GM21619 (cell line): ENCODE measurements around the gene BCL6.

ENCODE experiments used
- ATAC-seq: cut with Tn5 transposase; IDR thresholded peaks from one replicate; pipeline ENCODE4 v1.9.1; 2021; ENCODE audit not compliant: unreplicated experiment

Gene BCL6

DNA sequence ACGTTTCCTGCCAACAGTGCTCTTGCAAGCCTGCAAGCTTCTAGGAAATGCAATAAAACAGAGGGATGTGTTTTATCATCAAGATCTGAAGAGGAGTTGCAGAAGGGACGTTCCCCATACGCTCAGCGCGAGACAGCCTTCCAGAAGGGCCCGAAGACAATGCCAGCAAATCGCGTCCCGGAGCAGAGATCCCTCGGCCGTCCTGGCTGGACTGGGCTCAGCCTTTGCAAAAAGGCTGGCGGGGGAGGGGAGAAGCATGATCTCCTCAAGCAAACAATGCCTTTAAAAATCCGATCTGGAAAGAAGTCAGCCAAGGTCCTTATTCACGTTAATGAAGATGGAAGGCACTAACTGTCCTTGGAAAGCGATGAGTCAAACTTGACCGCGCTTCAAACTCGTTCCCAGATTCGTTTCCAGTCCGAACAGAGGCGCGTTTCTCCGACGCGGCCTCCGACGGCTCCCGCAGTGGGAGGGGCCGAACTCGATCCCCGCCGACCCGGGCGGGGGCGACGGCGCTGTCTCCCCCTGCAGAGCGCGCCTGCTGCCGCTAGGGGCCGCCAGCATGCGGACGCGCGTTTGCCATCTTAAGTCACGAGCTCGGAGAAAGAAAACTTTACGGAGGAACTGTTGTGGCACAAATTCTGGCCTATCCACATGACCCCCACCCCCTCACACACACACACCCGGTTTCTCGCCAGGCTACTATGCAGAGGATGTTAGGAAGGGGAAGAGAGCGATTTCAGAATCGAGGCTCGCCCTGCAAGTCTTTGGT is 5.5 kb downstream of the BCL6 start:
- peak; percentile 34 for ATAC-seq

DNA sequence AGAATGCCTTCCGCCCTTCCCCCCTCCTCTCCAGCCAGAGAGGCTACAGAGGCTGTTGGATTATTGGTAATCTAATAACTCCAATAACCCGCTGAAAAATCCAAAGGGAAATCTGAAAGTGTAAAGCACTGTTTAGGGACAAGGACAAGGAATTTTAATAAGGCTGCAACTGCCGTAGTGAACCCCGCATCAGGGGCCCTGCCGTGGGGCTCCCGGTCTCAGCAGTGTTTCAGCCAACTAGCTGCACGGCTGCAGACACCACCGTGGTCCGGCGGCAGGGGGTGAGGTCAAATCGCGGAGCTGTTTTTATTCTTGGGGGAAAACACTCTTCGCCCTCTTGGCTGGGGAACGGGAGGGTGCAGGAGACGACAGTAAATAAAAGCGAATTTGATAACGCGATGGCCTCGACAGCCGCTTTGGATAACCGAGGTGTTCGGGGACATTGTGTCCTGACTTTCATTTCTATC is 6.1 kb downstream of the BCL6 start:
- ATAC-seq, result no peak

DNA sequence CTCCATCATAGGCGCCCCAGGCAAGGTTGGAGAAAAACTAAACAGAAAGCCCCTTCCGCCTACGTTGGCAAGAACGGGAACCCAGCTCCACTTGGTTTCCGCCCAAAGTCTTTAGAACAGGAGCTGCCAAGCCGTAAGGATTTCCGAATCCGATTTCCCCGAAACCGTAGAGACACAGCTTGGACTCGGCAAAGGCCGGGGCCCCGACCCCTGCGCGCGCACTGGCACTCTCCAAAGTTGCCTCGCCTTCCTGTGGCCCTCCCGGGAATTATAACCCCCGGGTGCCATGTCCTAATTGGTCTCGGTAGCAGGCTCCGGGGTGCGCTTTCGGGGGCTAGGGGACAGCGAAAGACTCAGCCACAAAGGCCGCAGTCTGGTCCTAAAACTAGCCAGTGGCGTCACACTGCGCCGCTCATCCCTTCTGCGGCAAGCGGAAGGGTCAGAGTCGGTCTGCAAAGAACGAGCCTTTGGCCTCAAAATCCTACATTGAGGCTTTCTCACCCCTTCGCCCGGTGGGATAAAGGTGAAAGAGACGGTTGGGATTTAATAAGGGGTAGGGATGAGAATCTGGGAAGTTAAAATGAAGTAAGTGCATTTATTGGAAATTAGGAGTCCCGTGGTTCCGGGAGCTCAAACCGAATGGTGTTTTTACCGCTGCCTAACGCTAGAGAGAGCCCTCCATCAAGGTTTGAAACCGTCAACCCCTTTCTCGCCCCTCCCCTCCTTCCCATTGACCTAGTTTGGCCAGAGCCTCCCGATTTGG is 6.8 kb downstream of the BCL6 start:
- ATAC-seq, result peak; percentile 61

DNA sequence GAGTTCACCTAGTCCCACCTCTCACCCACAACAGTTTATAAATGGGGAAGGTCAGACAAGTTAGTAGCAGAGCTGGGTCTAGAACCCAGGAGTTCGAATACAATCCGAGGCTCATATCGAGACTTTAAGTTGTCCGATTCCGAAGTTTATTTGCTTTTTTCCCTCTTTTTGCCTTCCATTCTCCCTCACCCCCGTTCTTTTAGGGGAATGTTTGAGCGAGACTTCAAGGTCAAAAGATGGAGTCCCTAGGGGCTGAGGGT is 7.3 kb downstream of the BCL6 start:
- no peak for ATAC-seq

DNA sequence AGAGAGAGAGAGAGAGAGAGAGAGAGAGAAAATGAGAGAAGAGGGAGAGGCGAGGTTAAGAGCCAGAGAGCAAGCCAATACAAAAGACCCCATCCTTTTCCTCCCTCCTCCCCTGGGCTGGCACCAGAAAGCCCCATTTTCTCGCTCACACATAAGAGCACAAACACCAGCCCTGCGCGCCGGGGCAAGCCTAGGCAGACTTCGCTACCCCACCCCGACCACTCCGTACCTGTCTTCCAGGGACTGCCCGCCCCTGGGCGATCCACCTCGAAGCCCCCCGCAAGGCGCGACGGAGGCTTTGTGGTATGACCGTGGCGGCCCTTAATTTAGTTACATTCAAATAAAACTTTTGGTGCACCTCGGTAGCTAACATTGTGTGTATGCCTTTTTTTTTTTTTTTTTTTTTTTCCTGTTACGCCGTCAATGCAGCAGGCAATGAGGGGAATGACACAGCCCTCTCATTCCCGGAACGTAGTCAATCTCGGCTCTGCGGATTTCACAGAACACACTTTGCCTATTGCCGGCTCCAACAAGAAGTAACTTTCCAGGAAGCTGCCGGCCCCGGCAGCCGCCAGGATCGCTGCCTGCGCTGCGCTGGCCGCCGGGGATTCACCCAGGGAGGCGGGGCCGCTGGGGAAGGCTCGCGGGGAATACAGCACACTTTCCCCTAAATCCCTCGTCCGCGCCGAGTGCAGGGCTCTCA is 7.7 kb downstream of the BCL6 start:
- ATAC-seq, result no peak

DNA sequence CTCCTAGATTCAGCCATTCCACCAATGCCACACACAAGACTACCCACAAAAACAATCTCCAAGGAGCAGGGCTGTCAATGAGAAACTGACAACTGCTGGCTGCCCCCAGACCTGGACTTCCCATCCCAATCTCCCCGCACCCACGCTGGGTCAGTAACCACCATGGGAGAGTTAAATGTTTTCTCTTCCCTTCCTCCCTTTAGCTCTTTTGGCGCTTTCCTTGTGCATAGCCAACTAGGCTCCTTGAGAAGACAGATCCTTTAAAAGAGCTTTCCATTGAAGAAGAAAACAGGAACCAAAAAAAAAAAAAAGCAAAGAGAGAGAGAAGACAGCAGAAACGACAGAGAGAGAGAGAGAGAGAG is 8.3 kb downstream of the BCL6 start:
- ATAC-seq, result no peak

DNA sequence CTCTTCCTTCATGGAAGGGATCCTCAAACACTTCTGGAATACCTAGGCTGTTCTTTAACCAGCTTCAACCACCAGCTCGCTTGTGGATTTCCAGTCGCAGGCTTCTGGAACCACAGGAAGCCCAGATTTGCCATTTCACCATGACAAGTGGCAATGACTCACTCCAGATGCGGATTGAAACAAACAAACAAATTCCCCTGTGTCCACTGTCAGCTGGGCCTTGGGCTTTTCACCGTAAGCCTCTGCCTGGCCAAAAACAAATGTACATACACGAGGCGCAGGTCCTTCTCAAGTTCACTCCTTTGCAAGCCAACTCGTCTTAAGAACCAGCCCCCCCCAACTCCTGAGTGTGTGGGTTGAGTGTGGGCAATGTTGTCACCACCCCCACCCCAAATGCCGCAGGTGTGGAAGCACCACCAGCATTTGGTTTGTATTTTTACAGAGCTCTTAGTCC is 8.8 kb downstream of the BCL6 start:
- ATAC-seq, result no peak

DNA sequence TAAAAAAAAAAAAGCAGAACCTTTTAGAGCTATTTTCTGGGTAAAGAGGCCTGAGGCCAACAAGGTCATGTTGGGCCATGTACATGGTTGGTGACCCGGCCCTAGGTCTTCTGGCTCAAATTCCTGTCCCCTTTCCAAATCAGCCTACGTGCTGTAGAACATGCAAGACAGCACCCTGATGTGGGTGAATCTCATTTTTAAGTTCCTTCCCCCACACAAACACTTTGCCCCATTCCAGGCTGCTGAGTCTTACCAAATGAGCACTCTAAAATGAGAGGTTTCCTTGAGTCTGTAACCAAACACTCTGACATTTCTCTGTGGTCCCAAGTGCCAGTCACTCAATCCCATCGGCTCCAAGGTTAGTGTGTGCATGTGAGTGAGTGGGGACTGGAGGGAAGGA is 9.4 kb downstream of the BCL6 start:
- ATAC-seq, result no peak

DNA sequence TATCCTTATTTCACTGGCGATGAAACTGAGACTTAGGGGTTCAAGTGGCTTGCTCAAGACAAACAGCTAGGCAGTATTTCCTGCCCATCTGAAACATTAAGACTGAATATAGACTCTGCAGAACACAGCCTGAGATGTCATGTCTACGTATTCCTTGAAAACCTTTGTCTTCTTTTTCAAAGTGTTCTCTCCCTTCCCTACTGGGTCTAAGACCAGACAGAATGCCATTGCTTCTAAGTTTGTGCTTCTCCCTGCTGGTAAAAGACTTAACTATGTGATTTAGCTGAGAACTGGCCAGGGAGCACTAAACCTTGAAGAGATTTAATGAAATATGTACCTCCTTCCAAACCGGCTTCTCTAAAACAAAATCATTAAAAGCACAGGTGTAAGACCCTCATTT is 9.9 kb downstream of the BCL6 start:
- ATAC-seq, result no peak

DNA sequence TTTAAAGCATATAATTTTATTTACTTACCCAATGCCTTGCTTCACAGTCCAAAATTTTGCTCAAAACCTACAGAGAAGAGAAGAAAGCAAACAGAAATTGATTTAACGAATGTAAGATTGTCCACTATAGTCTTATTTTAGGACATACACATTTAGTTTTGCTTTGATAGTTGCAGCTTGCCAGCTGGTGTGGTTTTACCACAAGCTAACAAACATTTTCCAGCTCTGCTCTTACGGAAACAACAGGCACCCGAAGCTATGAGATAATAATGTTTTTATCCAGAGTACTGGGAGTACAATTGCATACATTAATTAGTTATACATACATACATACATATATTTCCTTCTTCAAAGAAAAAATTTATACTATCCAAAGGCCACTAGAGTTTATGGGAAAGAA is 10.4 kb downstream of the BCL6 start:
- ATAC-seq, result no peak

DNA sequence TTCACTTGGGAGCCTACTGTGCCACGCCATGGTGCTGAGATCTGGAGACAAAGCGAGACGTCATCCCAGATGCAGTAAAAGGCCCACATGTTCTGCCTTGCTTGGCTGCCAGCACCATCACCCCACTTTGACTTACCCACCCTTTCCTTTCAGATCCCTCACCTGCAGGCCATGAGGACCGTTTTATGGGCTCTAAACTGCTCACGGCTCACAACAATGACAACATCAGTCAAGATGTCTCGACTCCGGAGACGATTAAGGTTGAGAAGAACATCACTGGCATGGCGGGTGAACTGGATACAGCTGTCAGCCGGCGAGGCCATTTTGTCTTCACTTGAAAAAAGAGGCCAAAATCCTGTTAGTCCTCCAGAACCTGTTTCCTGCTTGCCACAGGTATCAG is 11.9 kb downstream of the BCL6 start:
- ATAC-seq, result no peak

DNA sequence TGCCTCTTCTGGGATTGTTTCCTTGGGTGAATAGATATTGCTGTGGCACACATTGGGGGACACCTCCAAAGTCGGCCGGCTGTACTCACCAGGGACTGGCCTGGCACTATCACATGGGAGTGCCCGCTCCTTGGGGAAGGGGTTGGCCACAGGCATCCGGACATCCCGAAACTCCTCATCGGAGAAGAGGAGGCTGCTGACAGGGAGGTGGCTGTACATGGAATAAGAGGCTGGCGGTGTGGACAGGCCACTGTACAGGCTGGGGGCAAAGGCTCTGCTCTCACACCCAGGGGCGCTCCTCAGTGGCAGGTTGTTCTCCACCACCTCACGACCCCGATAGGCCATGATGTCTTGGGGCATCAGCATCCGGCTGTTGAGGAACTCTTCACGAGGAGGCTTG is 15.7 kb downstream of the BCL6 start:
- ATAC-seq, result no peak

DNA sequence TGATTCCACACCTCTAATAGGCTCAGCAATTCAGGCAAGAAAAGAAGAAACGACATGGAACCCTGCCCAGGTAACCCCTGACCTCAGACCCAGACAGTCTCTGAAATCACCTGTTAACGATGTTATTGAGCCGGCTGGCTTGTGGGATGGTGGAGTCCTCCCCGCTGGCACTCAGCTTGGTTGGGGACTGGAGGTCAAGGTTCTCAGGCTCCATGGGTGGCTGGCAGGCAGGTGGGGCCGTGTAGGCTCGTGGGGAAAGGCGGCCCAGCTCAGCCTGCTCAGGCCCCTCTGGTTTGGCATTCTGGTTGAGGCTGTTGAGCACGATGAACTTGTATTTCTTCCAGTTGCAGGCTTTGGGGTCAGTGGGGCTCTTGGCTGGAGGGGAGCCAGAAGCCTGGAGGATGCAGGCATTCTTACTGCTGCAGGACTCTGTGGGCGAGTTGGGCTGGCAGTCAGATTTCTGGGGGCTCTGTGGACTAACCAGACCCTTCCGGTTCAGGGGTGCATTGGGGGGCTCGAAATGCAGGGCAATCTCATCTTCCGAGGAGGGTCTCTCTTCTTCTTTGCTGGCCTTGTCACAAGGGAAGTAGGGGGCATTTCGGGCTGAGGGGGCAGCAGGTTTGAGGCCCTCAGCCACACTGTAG is 16.2 kb downstream of the BCL6 start:
- no peak for ATAC-seq

DNA sequence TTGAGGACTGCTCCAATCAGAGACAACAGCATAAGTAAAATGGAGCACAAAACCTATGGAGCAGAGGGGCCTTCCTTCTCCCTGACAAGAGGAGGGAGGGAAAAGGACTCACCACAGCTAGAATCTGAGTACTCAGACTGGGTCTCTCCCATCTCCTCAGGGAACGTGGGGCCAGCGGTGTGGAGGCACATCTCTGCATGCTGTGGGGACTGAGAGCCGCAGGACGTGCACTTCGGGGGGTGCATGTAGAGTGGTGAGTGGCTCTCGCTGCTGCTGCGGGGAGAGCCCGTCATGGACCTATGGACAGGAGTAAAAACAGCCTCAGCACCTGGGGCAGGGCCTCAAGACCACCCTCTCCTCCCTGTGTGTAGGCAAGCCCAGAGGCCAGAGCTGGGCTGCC is 17.0 kb downstream of the BCL6 start:
- ATAC-seq, result no peak

DNA sequence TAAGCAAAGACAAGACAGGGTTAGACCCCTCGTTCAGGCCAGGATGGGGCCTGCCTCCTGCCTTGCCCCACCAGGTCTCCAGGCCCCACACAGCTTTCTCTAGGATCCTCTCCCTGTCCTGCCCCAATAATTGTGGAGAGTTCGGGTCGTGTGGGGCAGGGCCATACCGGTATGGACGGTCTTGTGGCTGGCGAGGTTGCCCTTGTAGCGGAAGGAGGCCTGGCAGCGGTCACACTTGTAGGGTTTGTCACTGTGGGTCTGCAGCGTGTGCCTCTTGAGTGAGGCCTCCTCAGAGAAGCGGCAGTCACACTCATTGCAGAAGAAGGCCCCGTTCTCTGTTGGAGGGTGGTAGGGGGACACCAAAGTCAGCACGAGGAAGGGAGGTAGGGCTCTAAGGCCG is 18.7 kb downstream of the BCL6 start:
- no peak for ATAC-seq

DNA sequence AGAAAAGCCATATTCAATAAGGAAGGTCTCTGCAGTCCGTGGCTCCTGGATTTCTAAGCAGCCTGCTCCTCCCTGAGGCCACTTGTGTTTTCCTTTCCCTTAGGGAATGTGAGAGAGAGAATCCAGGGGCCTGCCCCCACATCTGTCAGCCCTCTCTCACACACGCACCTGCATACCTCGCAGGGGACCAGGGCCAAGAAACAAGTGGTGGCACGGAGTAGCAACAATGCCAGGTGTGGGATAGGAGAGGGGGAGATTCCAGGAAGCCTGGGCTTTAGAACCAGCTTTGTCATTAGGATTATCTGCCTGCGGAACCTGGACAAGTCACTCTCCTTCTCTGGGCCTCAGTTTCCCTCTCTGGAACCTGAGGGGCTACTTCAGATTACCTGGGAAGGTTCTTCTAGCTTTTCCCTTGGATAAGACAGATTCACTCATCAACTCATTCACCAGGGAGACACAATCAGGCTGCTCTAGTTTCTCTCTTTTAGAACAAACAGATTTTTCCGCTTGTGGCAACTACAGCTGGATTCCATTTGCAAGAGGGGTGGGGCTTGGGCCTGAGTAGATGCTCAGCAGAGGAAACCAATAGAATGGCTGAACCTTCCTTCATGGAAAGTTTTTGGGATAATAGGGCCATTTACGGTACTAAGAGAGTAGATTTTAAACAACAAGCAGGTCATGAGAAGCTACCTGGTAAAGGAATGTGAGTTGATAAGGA is 19.5 kb downstream of the BCL6 start:
- no peak for ATAC-seq

DNA sequence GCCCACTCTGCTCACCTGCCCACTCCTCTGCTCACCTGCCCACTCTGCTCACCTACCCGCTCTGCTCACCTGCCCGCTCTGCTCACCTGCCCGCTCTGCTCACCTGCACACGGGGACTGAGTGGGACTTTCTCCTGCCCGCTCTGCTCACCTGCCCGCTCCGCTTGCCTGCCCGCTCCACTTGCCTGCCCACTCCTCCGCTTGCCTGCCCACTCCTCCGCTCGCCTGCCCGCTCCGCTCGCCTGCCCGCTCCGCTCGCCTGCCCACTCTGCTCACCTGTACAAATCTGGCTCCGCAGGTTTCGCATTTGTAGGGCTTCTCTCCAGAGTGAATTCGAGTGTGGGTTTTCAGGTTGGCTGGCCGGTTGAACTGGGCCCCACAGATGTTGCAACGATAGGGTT is 20.0 kb downstream of the BCL6 start:
- ATAC-seq, result no peak

DNA sequence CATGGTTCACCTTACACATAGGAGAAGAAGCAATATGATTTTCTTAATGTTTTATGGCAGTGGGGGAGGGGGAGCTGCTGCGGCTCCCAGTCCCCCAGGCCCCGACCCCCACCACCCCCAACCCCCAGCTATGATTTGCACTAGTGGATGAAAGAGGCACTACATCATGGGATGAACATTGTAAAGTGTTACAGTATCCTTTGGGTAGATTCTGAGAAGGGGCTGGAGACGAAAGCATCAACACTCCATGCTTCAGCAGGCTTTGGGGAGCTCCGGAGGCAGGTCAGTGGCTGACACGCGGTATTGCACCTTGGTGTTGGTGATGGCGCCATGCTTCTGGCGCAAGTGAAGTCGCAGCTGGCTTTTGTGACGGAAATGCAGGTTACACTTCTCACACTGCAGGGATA is 23.1 kb downstream of the BCL6 start:
- ATAC-seq, result no peak

DNA sequence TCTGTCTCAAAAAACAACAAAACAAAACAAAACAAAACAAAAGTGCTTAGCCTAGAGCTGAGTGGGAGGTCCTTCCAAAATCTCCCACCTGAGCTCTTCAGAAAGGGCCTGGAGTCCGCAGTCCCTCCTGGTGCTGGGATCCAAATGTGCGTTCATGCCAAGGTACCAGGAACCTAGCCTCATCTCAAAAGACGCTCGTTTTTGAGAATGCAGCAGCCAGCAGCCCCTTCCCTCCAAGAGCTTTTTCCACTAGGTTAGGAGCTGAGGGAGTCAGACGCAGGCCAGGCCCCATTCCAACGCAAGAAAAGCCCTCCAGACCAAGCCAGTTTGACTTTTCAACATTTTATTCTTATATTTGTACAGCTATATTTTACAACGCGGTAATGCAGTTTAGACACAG is 24.2 kb downstream of the BCL6 start:
- ATAC-seq, result no peak

DNA sequence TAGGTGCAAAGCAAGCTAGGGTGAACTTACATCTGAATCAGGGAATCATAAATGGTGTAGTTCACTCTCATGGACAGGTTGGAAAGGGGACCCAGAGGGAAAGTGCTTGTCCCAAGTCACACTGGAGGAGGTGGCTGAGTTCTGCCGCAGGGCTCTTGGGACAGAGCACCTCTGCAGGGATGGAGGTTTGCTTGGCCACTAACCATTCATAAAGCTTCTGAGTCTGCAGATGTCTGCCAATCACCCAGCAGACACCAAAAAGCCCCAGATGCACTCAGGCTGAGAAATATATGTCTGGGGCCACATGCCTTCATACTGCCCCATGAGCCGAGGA is 25.0 kb downstream of the BCL6 start:
- ATAC-seq, result no peak

DNA sequence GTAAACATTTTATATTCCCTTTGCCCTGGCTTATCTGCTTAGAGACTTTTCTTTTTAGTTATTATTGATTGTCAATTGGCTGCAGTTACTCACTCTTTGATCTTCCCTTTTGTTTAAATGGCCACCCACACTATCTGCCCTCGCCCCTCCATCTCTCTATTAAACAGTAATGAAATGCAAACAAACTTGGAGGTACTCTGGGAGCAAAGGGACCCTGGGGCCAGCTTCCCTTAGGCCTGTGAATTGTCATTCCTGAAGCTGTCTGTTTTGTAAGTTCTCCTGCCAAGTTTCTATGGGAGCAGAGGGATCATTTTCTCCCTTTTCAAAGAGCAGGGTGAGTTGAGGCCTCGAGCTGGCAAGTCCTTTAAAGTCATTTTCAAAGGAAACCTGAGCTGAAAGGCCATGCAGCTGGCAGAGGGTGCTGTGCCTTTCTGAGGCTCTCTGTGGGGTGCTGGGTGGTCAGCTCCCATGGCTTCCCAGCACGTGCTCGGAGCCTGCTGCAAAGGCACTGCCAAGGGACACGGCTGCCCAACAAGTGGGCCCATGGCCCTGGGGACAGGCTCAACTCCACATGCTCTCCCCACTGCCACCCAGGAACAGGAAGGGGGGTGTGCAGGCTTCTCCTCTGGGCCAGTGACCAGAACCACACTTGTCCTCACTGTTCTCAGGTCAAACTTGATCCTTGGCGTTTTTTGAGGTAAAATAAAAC is 25.5 kb downstream of the BCL6 start:
- no peak for ATAC-seq
